Measurements from ENCODE around the gene CPOX.
"Not testable (repeated sequence)": the region's sequence is repeated elsewhere in the genome, so short reads cannot be mapped to it uniquely, and the experiment has no call there.

CPOX gene

GRCh38 chr3:98561727-98562521 is 31.5 kb downstream of the CPOX start:
- DNase-seq (ENCODE audit: low read depth): peak; percentile 73

- DNase-seq (ENCODE audit: low read depth): no peak
These were observed 32.5 kb downstream of the CPOX start for GRCh38 chr3:98560911-98561310.

- not testable (repeated sequence) for DNase-seq (ENCODE audit: low read depth)
These were observed 33.6 kb downstream of the CPOX start for GRCh38 chr3:98559769-98560168.

GRCh38 chr3:98558100-98558827 is 35.1 kb downstream of the CPOX start:
- DNase-seq (ENCODE audit: low read depth): no peak

- peak; percentile 51 for DNase-seq (ENCODE audit: low read depth)
These were observed 35.9 kb downstream of the CPOX start for GRCh38 chr3:98557324-98558010.

GRCh38 chr3:98556164-98557130 is 37.0 kb downstream of the CPOX start:
- peak; percentile 74 for DNase-seq (ENCODE audit: low read depth)

GRCh38 chr3:98555025-98555379 is 38.4 kb downstream of the CPOX start:
- no peak for DNase-seq (ENCODE audit: low read depth)

- no peak for DNase-seq (ENCODE audit: low read depth)
These were observed 38.8 kb downstream of the CPOX start for GRCh38 chr3:98554580-98554979.

GRCh38 chr3:98553753-98554152 is 39.7 kb downstream of the CPOX start:
- DNase-seq (ENCODE audit: low read depth): no peak

GRCh38 chr3:98553021-98553563 is 40.3 kb downstream of the CPOX start:
- no peak for DNase-seq (ENCODE audit: low read depth)

GRCh38 chr3:98552232-98553020 is 41.0 kb downstream of the CPOX start:
- no peak for DNase-seq (ENCODE audit: low read depth)

GRCh38 chr3:98551754-98552153 is 41.7 kb downstream of the CPOX start:
- DNase-seq (ENCODE audit: low read depth): no peak

GRCh38 chr3:98551236-98551635 is 42.2 kb downstream of the CPOX start:
- DNase-seq (ENCODE audit: low read depth): no peak

- no peak for DNase-seq (ENCODE audit: low read depth)
These were observed 42.6 kb downstream of the CPOX start for GRCh38 chr3:98550833-98551232.

- DNase-seq (ENCODE audit: low read depth): no peak
These were observed 44.9 kb downstream of the CPOX start for GRCh38 chr3:98548544-98548943.

GRCh38 chr3:98545940-98546339 is 47.5 kb downstream of the CPOX start:
- DNase-seq (ENCODE audit: low read depth): no peak

GRCh38 chr3:98542623-98543022 is 50.8 kb downstream of the CPOX start:
- DNase-seq (ENCODE audit: low read depth): no peak

- no peak for DNase-seq (ENCODE audit: low read depth)
These were observed 51.7 kb downstream of the CPOX start for GRCh38 chr3:98541695-98542094.

- no peak for DNase-seq (ENCODE audit: low read depth)
These were observed 53.1 kb downstream of the CPOX start for GRCh38 chr3:98540346-98540745.

- no peak for DNase-seq (ENCODE audit: low read depth)
These were observed 56.9 kb downstream of the CPOX start for GRCh38 chr3:98536456-98537017.
